Peyer's patch (tissue), 4 donors: ENCODE results near the gene ZNF25. TPM values are rescaled to one million over a fixed set of nuclear protein-coding genes. Genes with fewer than 3 reads are reported as not detected.

Experiments used
- DNase-seq, 3 donors: peaks; one replicate each; pipeline ENCODE4 v3.0.0-alpha.2; 2017 to 2019
- H3K27ac ChIP-seq, 4 donors: fragments of 200-600 bp; sonication (generic); one replicate each; pipeline ENCODE4 v1.5.1; 2016 to 2019
- H3K27me3 ChIP-seq, 2 donors: fragments of 200-600 bp; sonication (generic); one replicate each; pipeline ENCODE4 v1.5.1; 2019
- H3K36me3 ChIP-seq, 3 donors: fragments of 200-600 bp; sonication (generic); one replicate each; pipeline ENCODE4 v1.5.1; 2016 to 2019
- H3K4me1 ChIP-seq, 4 donors: fragments of 200-600 bp; sonication (generic); one replicate each; pipeline ENCODE4 v1.5.1; 2016 to 2019
- H3K4me3 ChIP-seq, 4 donors: fragments of 200-600 bp; sonication (generic); 1 replicate in 3 of 4; 2 replicates in 1 of 4; pipeline ENCODE4 v1.5.1; 2016 to 2019; ENCODE audit warnings: mild to moderate bottlenecking in 1 of 4
- H3K9me3 ChIP-seq, 4 donors: fragments of 200-600 bp; sonication (generic); one replicate each; pipeline ENCODE4 v1.5.1; 2016 to 2019; ENCODE audit warnings: mild to moderate bottlenecking in 1 of 4
- CTCF ChIP-seq, 6 experiments: fragments of 450-650 bp in 4 of 6; fragments of 200-600 bp in 2 of 6; sonication (generic) in 1 of 6; IDR thresholded peaks; one replicate each; pipeline ENCODE4 v1.5.1; 2017 to 2019; ENCODE audit warnings: antibody characterized with exemption in 6 of 6, mild to moderate bottlenecking in 3 of 6, moderate library complexity in 1 of 6
- POLR2A ChIP-seq, 2 donors: fragments of 450-650 bp; IDR thresholded peaks; one replicate each; pipeline ENCODE4 v1.5.1; 2017; ENCODE audit warnings: antibody characterized with exemption in 2 of 2, mild to moderate bottlenecking in 2 of 2, moderate library complexity in 2 of 2
- total RNA-seq, 4 donors: library from RNA; depleted of rRNA; stranded (reverse); fragments of >200 nt; gene quantifications; one replicate each; pipeline ENCODE4 v1.1.0, GENCODE V29; 2016

The ZNF25 gene
- total RNA-seq, 4 donors from 2014 or later: 2.6 to 15.7 (median 4.1) TPM

- no peaks in the 10 kb centered on the region for H3K4me1 ChIP-seq
- TF ChIP-seq POLR2A (IDR thresholded peaks at IDR 0.05): no peak
- no peak for TF ChIP-seq CTCF (IDR thresholded peaks at IDR 0.05)
- no peak for DNase-seq
- no peak overlapping the region for H3K27ac ChIP-seq
- no peak overlapping the region for H3K4me3 ChIP-seq
- H3K36me3 ChIP-seq: peaks cover 0 to 41% (median 0%) of the 10 kb centered on the region in 3 donors
- H3K27me3 ChIP-seq: no peaks in the 10 kb centered on the region
- peaks cover 0 to 9% (median 0%) of the 10 kb centered on the region in 4 donors for H3K9me3 ChIP-seq
Observed at GRCh38 chr10:37960591-37961137, 15.8 kb downstream of the ZNF25 start.

GRCh38 chr10:37957841-37958240 lies 18.6 kb downstream of the ZNF25 start:
- Histone ChIP-seq H3K27me3 (no peaks in the 10 kb centered on the region), H3K4me3 (no peak overlapping the region), H3K4me1 (no peaks in the 10 kb centered on the region), H3K36me3 (peaks cover 0 to 58% (median 0%) of the 10 kb centered on the region in 3 donors), H3K9me3 (no peaks in the 10 kb centered on the region), H3K27ac (no peak overlapping the region)
- DNase-seq: no peak
- TF ChIP-seq POLR2A (IDR thresholded peaks at IDR 0.05) (no peak), CTCF (IDR thresholded peaks at IDR 0.05) (no peak)

- Histone ChIP-seq H3K27ac (no peak overlapping the region), H3K27me3 (no peaks in the 10 kb centered on the region), H3K36me3 (peaks cover 0 to 59% (median 0%) of the 10 kb centered on the region in 3 donors), H3K4me3 (no peak overlapping the region), H3K4me1 (no peaks in the 10 kb centered on the region), H3K9me3 (no peaks in the 10 kb centered on the region)
- no peak for DNase-seq
- no peak for TF ChIP-seq POLR2A (IDR thresholded peaks at IDR 0.05)
- no peak for TF ChIP-seq CTCF (IDR thresholded peaks at IDR 0.05)
Observed at GRCh38 chr10:37952926-37953325, 23.5 kb downstream of the ZNF25 start.

- no peak for TF ChIP-seq CTCF (IDR thresholded peaks at IDR 0.05)
- TF ChIP-seq POLR2A (IDR thresholded peaks at IDR 0.05): no peak
- Histone ChIP-seq H3K4me3 (no peak overlapping the region), H3K4me1 (no peaks in the 10 kb centered on the region), H3K27me3 (no peaks in the 10 kb centered on the region), H3K9me3 (no peaks in the 10 kb centered on the region), H3K36me3 (peaks cover 0 to 53% (median 0%) of the 10 kb centered on the region in 3 donors), H3K27ac (no peak overlapping the region)
- no peak for DNase-seq
Observed at GRCh38 chr10:37952043-37952755, 24.2 kb downstream of the ZNF25 start.

GRCh38 chr10:37948210-37948609 lies 28.2 kb downstream of the ZNF25 start:
- Histone ChIP-seq H3K9me3 (no peaks in the 10 kb centered on the region), H3K27me3 (no peaks in the 10 kb centered on the region), H3K36me3 (peaks cover 0 to 14% (median 0%) of the 10 kb centered on the region in 3 donors), H3K4me1 (no peaks in the 10 kb centered on the region), H3K27ac (no peak overlapping the region), H3K4me3 (no peak overlapping the region)
- no peak for DNase-seq
- no peak for TF ChIP-seq POLR2A (IDR thresholded peaks at IDR 0.05)
- no peak for TF ChIP-seq CTCF (IDR thresholded peaks at IDR 0.05)
